ENCODE measurements around the gene LIPC. TPM values are rescaled to one million over a fixed set of nuclear protein-coding genes. Genes with fewer than 3 reads are reported as not detected.

The LIPC gene
- total RNA-seq, 1 experiment from 2014 or later: not detected

DNA sequence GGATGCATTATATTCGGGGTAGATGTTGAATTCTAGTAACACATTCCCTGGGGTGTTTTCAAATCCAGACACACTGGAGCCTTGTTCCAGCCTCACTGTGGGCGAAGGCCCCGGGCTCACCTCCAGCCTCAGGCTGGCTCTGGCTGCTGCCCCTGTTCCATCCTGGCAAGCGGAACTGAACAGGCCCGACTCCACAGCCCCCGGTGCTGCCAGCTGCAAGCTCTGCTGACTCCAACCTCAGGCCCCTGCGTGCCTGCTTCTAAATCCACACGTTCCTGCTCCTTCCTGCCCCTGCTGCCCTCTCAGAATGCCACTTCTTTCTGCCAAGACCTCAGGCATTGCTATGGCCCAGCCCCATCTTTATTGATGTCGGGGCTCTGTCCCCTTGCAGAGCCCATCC, 90.6 kb downstream of the LIPC start (continued):
- TF ChIP-seq, protein P1, sequence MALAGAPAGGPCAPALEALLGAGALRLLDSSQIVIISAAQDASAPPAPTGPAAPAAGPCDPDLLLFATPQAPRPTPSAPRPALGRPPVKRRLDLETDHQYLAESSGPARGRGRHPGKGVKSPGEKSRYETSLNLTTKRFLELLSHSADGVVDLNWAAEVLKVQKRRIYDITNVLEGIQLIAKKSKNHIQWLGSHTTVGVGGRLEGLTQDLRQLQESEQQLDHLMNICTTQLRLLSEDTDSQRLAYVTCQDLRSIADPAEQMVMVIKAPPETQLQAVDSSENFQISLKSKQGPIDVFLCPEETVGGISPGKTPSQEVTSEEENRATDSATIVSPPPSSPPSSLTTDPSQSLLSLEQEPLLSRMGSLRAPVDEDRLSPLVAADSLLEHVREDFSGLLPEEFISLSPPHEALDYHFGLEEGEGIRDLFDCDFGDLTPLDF (CRISPR knock-in tag; IDR thresholded peaks at IDR 0.05): no peak
- no peak for TF ChIP-seq MYBL2 (CRISPR knock-in tag; IDR thresholded peaks at IDR 0.05)
- TF ChIP-seq, protein P2, sequence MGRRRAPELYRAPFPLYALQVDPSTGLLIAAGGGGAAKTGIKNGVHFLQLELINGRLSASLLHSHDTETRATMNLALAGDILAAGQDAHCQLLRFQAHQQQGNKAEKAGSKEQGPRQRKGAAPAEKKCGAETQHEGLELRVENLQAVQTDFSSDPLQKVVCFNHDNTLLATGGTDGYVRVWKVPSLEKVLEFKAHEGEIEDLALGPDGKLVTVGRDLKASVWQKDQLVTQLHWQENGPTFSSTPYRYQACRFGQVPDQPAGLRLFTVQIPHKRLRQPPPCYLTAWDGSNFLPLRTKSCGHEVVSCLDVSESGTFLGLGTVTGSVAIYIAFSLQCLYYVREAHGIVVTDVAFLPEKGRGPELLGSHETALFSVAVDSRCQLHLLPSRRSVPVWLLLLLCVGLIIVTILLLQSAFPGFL (CRISPR knock-in tag; IDR thresholded peaks at IDR 0.05; ENCODE audit: borderline replicate concordance): no peak

DNA sequence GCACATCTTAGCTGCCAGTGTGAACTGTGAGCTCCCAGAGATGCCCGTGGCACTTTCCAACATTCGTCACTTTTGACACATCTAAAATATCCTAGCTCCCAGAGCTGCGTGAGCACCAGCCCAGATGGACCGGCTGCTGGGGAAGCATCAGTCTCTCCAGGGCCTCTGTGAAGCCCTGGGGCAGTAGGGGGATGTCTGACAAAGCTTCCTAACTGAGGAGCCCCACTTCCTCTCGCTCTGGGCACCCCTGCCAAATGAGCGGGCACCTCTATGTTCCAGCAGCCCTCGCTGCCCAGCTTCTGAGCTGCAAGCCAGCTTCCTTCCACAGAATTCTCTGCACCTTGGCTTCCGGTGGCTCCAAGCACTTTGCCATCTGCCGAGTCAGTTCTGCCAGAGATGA, 91.1 kb downstream of the LIPC start:
- Mint-ChIP-seq H3K9me3 (no peaks in the 10 kb centered on the region), H3K4me1 (peaks cover 25% of the 10 kb centered on the region), H3K27me3 (ENCODE audit: low read depth) (no peaks in the 10 kb centered on the region), H3K27ac (no peak overlapping the region), H3K36me3 (no peaks in the 10 kb centered on the region), H3K4me3 (no peak overlapping the region)
- CTCF ChIA-PET: no interaction called here
- DNase-seq (ENCODE audit: low spot score) (no peak), ATAC-seq (no peak)
- TF ChIP-seq ZNF138 (CRISPR knock-in tag; conservative IDR thresholded peaks at IDR 0.05) (no peak), IRF2 (CRISPR knock-in tag; IDR thresholded peaks at IDR 0.05; ENCODE audit: borderline replicate concordance, low read depth) (no peak), ZNF396 (CRISPR knock-in tag; IDR thresholded peaks at IDR 0.05; ENCODE audit: borderline replicate concordance) (no peak), NFATC4 (CRISPR knock-in tag; IDR thresholded peaks at IDR 0.05) (no peak), SMAD4 (CRISPR knock-in tag; IDR thresholded peaks at IDR 0.05) (no peak), TCF7 (CRISPR knock-in tag; IDR thresholded peaks at IDR 0.05; ENCODE audit: low read depth) (no peak), SP1 (CRISPR knock-in tag; conservative IDR thresholded peaks at IDR 0.05) (no peak), EMX1 (CRISPR knock-in tag; IDR thresholded peaks at IDR 0.05) (no peak), NR2C2 (CRISPR knock-in tag; IDR thresholded peaks at IDR 0.05) (no peak), GRHL2 (CRISPR knock-in tag; IDR thresholded peaks at IDR 0.05; ENCODE audit: insufficient replicate concordance, severe bottlenecking) (no peak)
- TF ChIP-seq, protein P3, sequence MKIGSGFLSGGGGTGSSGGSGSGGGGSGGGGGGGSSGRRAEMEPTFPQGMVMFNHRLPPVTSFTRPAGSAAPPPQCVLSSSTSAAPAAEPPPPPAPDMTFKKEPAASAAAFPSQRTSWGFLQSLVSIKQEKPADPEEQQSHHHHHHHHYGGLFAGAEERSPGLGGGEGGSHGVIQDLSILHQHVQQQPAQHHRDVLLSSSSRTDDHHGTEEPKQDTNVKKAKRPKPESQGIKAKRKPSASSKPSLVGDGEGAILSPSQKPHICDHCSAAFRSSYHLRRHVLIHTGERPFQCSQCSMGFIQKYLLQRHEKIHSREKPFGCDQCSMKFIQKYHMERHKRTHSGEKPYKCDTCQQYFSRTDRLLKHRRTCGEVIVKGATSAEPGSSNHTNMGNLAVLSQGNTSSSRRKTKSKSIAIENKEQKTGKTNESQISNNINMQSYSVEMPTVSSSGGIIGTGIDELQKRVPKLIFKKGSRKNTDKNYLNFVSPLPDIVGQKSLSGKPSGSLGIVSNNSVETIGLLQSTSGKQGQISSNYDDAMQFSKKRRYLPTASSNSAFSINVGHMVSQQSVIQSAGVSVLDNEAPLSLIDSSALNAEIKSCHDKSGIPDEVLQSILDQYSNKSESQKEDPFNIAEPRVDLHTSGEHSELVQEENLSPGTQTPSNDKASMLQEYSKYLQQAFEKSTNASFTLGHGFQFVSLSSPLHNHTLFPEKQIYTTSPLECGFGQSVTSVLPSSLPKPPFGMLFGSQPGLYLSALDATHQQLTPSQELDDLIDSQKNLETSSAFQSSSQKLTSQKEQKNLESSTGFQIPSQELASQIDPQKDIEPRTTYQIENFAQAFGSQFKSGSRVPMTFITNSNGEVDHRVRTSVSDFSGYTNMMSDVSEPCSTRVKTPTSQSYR (CRISPR knock-in tag; IDR thresholded peaks at IDR 0.05): no peak
- TF ChIP-seq, protein P4, sequence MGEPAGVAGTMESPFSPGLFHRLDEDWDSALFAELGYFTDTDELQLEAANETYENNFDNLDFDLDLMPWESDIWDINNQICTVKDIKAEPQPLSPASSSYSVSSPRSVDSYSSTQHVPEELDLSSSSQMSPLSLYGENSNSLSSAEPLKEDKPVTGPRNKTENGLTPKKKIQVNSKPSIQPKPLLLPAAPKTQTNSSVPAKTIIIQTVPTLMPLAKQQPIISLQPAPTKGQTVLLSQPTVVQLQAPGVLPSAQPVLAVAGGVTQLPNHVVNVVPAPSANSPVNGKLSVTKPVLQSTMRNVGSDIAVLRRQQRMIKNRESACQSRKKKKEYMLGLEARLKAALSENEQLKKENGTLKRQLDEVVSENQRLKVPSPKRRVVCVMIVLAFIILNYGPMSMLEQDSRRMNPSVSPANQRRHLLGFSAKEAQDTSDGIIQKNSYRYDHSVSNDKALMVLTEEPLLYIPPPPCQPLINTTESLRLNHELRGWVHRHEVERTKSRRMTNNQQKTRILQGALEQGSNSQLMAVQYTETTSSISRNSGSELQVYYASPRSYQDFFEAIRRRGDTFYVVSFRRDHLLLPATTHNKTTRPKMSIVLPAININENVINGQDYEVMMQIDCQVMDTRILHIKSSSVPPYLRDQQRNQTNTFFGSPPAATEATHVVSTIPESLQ (CRISPR knock-in tag; IDR thresholded peaks at IDR 0.05): no peak
- TF ChIP-seq, protein P5, sequence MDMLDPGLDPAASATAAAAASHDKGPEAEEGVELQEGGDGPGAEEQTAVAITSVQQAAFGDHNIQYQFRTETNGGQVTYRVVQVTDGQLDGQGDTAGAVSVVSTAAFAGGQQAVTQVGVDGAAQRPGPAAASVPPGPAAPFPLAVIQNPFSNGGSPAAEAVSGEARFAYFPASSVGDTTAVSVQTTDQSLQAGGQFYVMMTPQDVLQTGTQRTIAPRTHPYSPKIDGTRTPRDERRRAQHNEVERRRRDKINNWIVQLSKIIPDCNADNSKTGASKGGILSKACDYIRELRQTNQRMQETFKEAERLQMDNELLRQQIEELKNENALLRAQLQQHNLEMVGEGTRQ (CRISPR knock-in tag; IDR thresholded peaks at IDR 0.05): no peak
- TF ChIP-seq, protein P6, sequence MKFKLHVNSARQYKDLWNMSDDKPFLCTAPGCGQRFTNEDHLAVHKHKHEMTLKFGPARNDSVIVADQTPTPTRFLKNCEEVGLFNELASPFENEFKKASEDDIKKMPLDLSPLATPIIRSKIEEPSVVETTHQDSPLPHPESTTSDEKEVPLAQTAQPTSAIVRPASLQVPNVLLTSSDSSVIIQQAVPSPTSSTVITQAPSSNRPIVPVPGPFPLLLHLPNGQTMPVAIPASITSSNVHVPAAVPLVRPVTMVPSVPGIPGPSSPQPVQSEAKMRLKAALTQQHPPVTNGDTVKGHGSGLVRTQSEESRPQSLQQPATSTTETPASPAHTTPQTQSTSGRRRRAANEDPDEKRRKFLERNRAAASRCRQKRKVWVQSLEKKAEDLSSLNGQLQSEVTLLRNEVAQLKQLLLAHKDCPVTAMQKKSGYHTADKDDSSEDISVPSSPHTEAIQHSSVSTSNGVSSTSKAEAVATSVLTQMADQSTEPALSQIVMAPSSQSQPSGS (CRISPR knock-in tag; IDR thresholded peaks at IDR 0.05; ENCODE audit: borderline replicate concordance, low read depth): no peak
- POLR2A ChIA-PET: interaction anchor here (0.6 kb wide), 1 partner anchor 206 kb away, joined by 3 read pairs; no protein-coding TSS in a partner anchor
